ENCODE measurements around the gene DOCK2.

Gene DOCK2

DNA sequence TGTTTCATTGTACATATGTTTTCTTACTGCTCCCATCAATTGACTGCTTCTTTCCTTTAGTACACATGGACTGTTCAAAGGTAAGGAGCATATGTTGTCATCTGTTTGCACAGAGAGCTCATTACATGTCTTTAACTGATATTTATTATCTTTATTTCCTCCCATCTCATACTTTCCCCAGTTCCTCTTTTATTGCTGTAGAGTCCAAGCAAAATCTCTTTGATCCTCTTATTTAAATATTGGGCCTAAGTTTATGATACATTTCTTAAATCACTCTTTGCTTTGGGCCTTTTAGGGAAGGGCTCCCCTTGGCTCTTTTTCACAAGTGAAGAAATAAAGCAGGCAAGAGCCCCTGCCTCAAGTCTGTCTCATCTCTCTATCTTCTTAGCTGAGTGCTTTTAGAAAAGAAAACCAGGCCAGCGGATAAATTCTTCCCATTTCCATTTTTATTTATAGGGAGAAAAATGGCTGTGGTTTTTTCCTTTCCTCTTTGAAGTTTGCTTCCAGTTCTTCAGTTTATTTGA is 152.4 kb downstream of the DOCK2 start:
- Histone ChIP-seq H3K4me3 (ENCODE audit: low read depth, low read length) (no peak overlapping the region), H3K27ac (no peak overlapping the region), H3K9me3 (ENCODE audit: severe bottlenecking) (no peaks in the 10 kb centered on the region), H3K36me3 (no peaks in the 10 kb centered on the region), H3K27me3 (ENCODE audit: insufficient read depth, low read depth, severe bottlenecking) (peaks cover 61% of the 10 kb centered on the region)
- TF ChIP-seq, protein P1, sequence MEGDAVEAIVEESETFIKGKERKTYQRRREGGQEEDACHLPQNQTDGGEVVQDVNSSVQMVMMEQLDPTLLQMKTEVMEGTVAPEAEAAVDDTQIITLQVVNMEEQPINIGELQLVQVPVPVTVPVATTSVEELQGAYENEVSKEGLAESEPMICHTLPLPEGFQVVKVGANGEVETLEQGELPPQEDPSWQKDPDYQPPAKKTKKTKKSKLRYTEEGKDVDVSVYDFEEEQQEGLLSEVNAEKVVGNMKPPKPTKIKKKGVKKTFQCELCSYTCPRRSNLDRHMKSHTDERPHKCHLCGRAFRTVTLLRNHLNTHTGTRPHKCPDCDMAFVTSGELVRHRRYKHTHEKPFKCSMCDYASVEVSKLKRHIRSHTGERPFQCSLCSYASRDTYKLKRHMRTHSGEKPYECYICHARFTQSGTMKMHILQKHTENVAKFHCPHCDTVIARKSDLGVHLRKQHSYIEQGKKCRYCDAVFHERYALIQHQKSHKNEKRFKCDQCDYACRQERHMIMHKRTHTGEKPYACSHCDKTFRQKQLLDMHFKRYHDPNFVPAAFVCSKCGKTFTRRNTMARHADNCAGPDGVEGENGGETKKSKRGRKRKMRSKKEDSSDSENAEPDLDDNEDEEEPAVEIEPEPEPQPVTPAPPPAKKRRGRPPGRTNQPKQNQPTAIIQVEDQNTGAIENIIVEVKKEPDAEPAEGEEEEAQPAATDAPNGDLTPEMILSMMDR (IDR thresholded peaks at IDR 0.05; ENCODE audit: low read depth, low read length), result no peak
- DNase-seq, result no peak

DNA sequence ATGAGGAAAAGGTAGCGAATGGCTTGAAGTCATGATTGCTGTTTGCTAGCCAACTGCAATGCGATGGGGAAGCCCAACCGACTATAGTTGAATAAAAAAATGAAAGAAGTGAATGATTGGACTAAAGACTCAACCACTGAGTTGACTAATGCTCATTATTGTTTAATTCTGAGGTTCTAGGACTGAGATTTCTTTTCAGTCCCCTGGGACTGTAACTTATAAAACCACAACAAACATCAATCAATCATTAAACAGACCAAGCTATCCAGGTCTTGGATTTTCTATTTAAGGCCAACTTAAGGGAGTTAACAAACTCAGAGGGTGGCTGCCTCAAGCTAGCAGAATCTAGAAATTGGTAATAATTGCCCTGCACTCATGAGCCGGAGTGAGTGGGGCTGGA is 154.2 kb downstream of the DOCK2 start:
- Histone ChIP-seq H3K9me3 (ENCODE audit: severe bottlenecking) (no peaks in the 10 kb centered on the region), H3K4me3 (ENCODE audit: low read depth, low read length) (no peak overlapping the region), H3K36me3 (no peaks in the 10 kb centered on the region), H3K27ac (no peak overlapping the region), H3K27me3 (ENCODE audit: insufficient read depth, low read depth, severe bottlenecking) (peaks cover 68% of the 10 kb centered on the region)
- DNase-seq, result no peak
- TF ChIP-seq, protein P1 (IDR thresholded peaks at IDR 0.05; ENCODE audit: low read depth, low read length), result no peak

DNA sequence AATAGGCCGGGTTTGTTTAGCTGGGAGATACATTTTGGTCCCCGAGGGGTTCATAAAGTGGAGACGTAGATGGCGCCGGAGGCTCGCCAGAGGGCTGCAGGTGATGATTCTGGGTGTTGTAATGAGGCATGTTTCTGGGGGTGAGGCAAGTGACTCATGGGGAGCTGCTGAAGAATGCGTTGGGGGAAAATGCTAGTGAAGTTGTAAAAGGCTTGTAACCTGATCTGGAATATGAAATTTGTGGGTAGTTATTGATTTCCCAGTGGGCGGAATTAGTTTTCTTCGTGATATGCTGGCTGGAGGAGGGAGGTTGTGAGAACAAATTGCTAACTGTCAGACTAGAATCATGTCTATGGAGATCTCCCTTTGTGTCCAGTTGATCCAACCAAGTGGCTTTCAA is 158.3 kb downstream of the DOCK2 start:
- DNase-seq, result no peak
- no peak overlapping the region for H3K4me3 ChIP-seq (ENCODE audit: low read depth, low read length)
- H3K9me3 ChIP-seq (ENCODE audit: severe bottlenecking), result no peaks in the 10 kb centered on the region
- H3K27me3 ChIP-seq (ENCODE audit: insufficient read depth, low read depth, severe bottlenecking), result peaks cover 90% of the 10 kb centered on the region
- TF ChIP-seq, protein P1 (IDR thresholded peaks at IDR 0.05; ENCODE audit: low read depth, low read length), result no peak
- no peak overlapping the region for H3K27ac ChIP-seq
- no peaks in the 10 kb centered on the region for H3K36me3 ChIP-seq

DNA sequence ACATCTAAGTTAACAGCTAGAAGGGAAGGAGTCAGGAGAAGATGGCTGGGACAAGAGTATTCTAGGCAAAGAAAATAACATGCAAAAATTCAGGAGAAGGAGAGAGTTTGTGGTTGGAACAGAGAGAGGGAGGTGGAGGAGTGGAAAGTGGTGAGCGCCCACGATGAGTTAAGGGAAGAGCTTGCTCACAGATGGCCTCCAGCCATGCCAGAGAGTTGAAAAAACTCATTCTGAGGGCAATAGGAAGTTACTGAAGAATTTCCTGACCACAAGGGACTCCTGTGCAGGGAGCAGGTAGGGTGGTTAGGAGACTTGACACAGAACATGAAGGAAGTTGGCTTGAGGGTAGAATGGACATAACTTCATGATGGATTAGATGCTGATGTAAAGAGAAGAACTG is 159.7 kb downstream of the DOCK2 start:
- TF ChIP-seq, protein P1 (IDR thresholded peaks at IDR 0.05; ENCODE audit: low read depth, low read length), result no peak
- H3K27ac ChIP-seq, result no peak overlapping the region
- DNase-seq, result no peak
- no peak overlapping the region for H3K4me3 ChIP-seq (ENCODE audit: low read depth, low read length)
- H3K36me3 ChIP-seq, result no peaks in the 10 kb centered on the region
- peaks cover 81% of the 10 kb centered on the region for H3K27me3 ChIP-seq (ENCODE audit: insufficient read depth, low read depth, severe bottlenecking)
- no peaks in the 10 kb centered on the region for H3K9me3 ChIP-seq (ENCODE audit: severe bottlenecking)

DNA sequence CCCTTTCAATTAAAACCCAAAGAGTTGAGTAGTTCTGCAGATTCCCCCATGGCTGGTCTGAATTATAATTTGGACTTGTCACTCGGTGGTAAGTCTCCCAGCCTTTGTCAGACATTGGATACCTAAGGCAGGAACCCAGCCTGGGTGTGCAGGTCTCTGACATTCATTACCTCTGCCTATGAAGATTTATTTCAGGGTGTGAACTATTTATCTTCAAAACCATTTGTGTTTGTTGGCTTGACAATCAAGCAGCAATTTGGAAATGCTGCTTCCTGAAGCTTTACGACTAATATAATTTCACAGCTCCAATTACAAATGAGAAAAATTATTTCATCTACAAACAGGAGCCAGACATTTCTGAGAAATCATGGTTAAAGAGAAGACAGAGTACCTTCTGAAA is 160.5 kb downstream of the DOCK2 start:
- Histone ChIP-seq H3K4me3 (ENCODE audit: low read depth, low read length) (no peak overlapping the region), H3K27ac (no peak overlapping the region), H3K9me3 (ENCODE audit: severe bottlenecking) (no peaks in the 10 kb centered on the region), H3K36me3 (no peaks in the 10 kb centered on the region), H3K27me3 (ENCODE audit: insufficient read depth, low read depth, severe bottlenecking) (peaks cover 75% of the 10 kb centered on the region)
- TF ChIP-seq, protein P1 (IDR thresholded peaks at IDR 0.05; ENCODE audit: low read depth, low read length), result no peak
- no peak for DNase-seq

DNA sequence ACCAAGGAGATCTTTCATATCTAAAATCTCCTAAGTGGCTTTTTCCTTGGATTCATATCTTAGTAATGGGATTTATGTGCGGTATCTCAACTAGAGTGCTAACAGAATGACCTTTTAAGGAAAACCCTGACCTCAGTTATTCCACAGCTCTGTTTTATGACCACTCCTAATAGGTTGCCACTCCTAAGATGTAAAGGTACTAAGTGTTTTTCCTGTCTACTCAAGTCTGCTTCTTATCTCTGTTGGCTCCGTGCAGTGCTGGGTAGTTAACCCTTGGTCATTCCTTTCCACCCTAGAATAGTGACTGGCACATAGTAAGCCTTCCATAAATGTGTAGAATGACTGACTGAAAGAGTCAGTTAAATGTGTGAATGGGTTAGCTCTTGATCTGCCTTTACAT is 161.4 kb downstream of the DOCK2 start:
- TF ChIP-seq, protein P1 (IDR thresholded peaks at IDR 0.05; ENCODE audit: low read depth, low read length), result no peak
- H3K27ac ChIP-seq, result no peak overlapping the region

More for the DNA sequence above, 161.4 kb downstream of the DOCK2 start:
- Histone ChIP-seq H3K9me3 (ENCODE audit: severe bottlenecking) (no peaks in the 10 kb centered on the region), H3K4me3 (ENCODE audit: low read depth, low read length) (no peak overlapping the region), H3K36me3 (no peaks in the 10 kb centered on the region), H3K27me3 (ENCODE audit: insufficient read depth, low read depth, severe bottlenecking) (peaks cover 74% of the 10 kb centered on the region)
- no peak for DNase-seq
